B cell (primary cell): ENCODE measurements around the gene HSPBP1. TPM values are rescaled to one million over a fixed set of nuclear protein-coding genes. Genes with fewer than 3 reads are reported as not detected.

Experiments
- ATAC-seq: fragments of 200-7000 bp; cut with Tn5 transposase; one replicate; pipeline ENCODE4 v1.10.0; 2021; ENCODE audit warnings: low read depth, mild to moderate bottlenecking, moderate number of reproducible peaks, moderate library complexity
- CTCF ChIA-PET: fragments of 350-600 bp; sonication (Branson Sonifier 250); formaldehyde crosslinking; loops from one replicate; lab custom pipeline; 2021; ENCODE audit warnings: antibody characterized with exemption, inconsistent platforms; lab: Charles Lee
- POLR2A ChIA-PET: fragments of 350-600 bp; sonication (Branson Sonifier 250); formaldehyde crosslinking; loops from one replicate; lab custom pipeline; 2021; ENCODE audit warnings: antibody characterized with exemption; lab: Charles Lee
- DNase-seq: peaks from one replicate; pipeline ENCODE4 v3.0.0; 2013
- H2AFZ ChIP-seq: 2 replicates; pipeline ENCODE4 v1.6.1; 2012; ENCODE audit warnings: mild to moderate bottlenecking, low read depth, low read length; ENCODE audit not compliant: insufficient read depth, poor library complexity, severe bottlenecking
- H3K27ac ChIP-seq, 2 donors: 1 replicate in 1 of 2; 2 replicates in 1 of 2; pipeline ENCODE4 v1.5.1; 2012 to 2013; ENCODE audit warnings: low read length in 2 of 2, mild to moderate bottlenecking in 2 of 2, moderate library complexity in 1 of 2
- H3K27me3 ChIP-seq, 4 experiments: fragments of 200-600 bp in 1 of 4; sonication (generic) in 1 of 4; replicated peaks in 1 of 4; 1 replicate in 2 of 4; 2 replicates in 2 of 4; pipeline versions ENCODE4 v1.6.1 to v1.7.0; 2013 to 2016; ENCODE audit warnings: low read length in 3 of 4, mild to moderate bottlenecking in 2 of 4, mixed read lengths in 1 of 4, moderate library complexity in 1 of 4; ENCODE audit not compliant: insufficient read depth in 4 of 4, control insufficient read depth in 3 of 4; ENCODE audit errors: control extremely low read depth in 1 of 4
- H3K36me3 ChIP-seq, 2 experiments: replicated peaks in 1 of 2; 1 replicate in 1 of 2; 2 replicates in 1 of 2; pipeline versions ENCODE4 v1.6.1 to v1.7.1; 2013; ENCODE audit warnings: low read length in 1 of 2; ENCODE audit not compliant: insufficient read depth in 2 of 2, control insufficient read depth in 1 of 2; ENCODE audit errors: control extremely low read depth in 1 of 2, extremely low read depth in 1 of 2
- H3K4me1 ChIP-seq, 2 donors: fragments of 200-600 bp in 1 of 2; sonication (generic) in 1 of 2; 1 replicate in 1 of 2; 2 replicates in 1 of 2; pipeline versions ENCODE4 v1.5.1 to v1.6.1; 2013 to 2017; ENCODE audit warnings: low read length in 2 of 2; ENCODE audit not compliant: control insufficient read depth in 2 of 2, insufficient read depth in 2 of 2
- H3K4me2 ChIP-seq: replicated peaks from 2 replicates; pipeline ENCODE3; 2012; ENCODE audit warnings: mild to moderate bottlenecking, low read depth, low read length; ENCODE audit not compliant: poor library complexity, severe bottlenecking
- H3K4me3 ChIP-seq, 5 experiments: fragments of 200-600 bp in 1 of 5; sonication (generic) in 1 of 5; 1 replicate in 3 of 5; 2 replicates in 2 of 5; pipeline versions ENCODE4 v1.5.1 to v1.7.0; 2011 to 2016; ENCODE audit warnings: low read length in 4 of 5, mild to moderate bottlenecking in 4 of 5, low read depth in 2 of 5, control low read depth in 1 of 5, moderate library complexity in 1 of 5; ENCODE audit not compliant: insufficient read depth in 1 of 5; ENCODE audit errors: control extremely low read depth in 1 of 5, extremely low read depth in 1 of 5
- H3K79me2 ChIP-seq: fragments of 200-600 bp; sonication (generic); one replicate; pipeline ENCODE4 v1.6.0; 2016; ENCODE audit warnings: low read length; ENCODE audit not compliant: control insufficient read depth, insufficient read depth
- H3K9ac ChIP-seq: fragments of 200-600 bp; sonication (generic); 2 replicates; pipeline ENCODE4 v1.6.1; 2017; ENCODE audit warnings: mild to moderate bottlenecking, low read length, moderate library complexity
- H3K9me3 ChIP-seq, 3 donors: one replicate each; pipeline versions ENCODE4 v1.6.1 to v1.7.1; 2013; ENCODE audit warnings: low read length in 2 of 3; ENCODE audit not compliant: control insufficient read depth in 2 of 3, insufficient read depth in 1 of 3; ENCODE audit errors: control extremely low read depth in 1 of 3
- H4K20me1 ChIP-seq: 2 replicates; pipeline ENCODE4 v1.6.0; 2012; ENCODE audit warnings: mild to moderate bottlenecking, low read length; ENCODE audit not compliant: insufficient read depth, control insufficient read depth, poor library complexity, severe bottlenecking
- H3K27ac Mint-ChIP-seq: one replicate; pipeline ENCODE4 v1.8.0; 2021; ENCODE audit warnings: mixed read lengths
- H3K27me3 Mint-ChIP-seq: one replicate; pipeline ENCODE4 v1.8.0; 2021; ENCODE audit warnings: mixed read lengths
- H3K4me1 Mint-ChIP-seq: one replicate; pipeline ENCODE4 v1.8.0; 2021; ENCODE audit warnings: mixed read lengths
- H3K4me3 Mint-ChIP-seq: one replicate; pipeline ENCODE4 v1.8.0; 2021; ENCODE audit warnings: mixed read lengths
- H3K9me3 Mint-ChIP-seq: one replicate; pipeline ENCODE4 v1.8.0; 2022; ENCODE audit warnings: mixed read lengths; ENCODE audit not compliant: insufficient read depth
- EZH2 ChIP-seq: IDR thresholded peaks from 2 replicates; pipeline ENCODE4 v1.6.1; 2012; ENCODE audit warnings: borderline replicate concordance, low read depth, mild to moderate bottlenecking, moderate library complexity, low read length; ENCODE audit not compliant: insufficient read depth, poor library complexity, severe bottlenecking
- WGBS: methylation state at CpG from one replicate; pipeline ENCODE4 v1.1.5; 2013; ENCODE audit warnings: missing lambda C conversion rate; ENCODE audit not compliant: insufficient coverage; 5-methylcytosine and 5-hydroxymethylcytosine counted together
- intact Hi-C: fragments of 100-400 bp; cut with micrococcal nuclease; formaldehyde crosslinking; loops from one replicate; pipeline ENCODE4 v1.10.0; 2022
- polyA plus RNA-seq: library from polyadenylated mRNA; depleted of rRNA; stranded (reverse); fragments of >200 nt; gene quantifications from 2 replicates; pipeline ENCODE4 v1.2.3, GENCODE V29; 2012
- total RNA-seq, 2 donors: library from RNA; stranded (reverse); fragments of 120-200 nt in 1 of 2; gene quantifications; 1 replicate in 1 of 2; 2 replicates in 1 of 2; pipeline versions ENCODE4 v1.2.3 to v1.2.4, GENCODE V29; 2013 to 2022
- TF ChIP-seq, protein P1 (sequence below): fragments of 200-600 bp; IDR thresholded peaks from one replicate; pipeline ENCODE4 v1.8.0; 2022; ENCODE audit warnings: antibody characterized with exemption, mild to moderate bottlenecking

The HSPBP1 gene
- total and polyA plus RNA-seq, 2 donors (not counting 1 experiment from before 2014, with no cell fraction given) = 15.6 to 19.0 TPM

DNA sequence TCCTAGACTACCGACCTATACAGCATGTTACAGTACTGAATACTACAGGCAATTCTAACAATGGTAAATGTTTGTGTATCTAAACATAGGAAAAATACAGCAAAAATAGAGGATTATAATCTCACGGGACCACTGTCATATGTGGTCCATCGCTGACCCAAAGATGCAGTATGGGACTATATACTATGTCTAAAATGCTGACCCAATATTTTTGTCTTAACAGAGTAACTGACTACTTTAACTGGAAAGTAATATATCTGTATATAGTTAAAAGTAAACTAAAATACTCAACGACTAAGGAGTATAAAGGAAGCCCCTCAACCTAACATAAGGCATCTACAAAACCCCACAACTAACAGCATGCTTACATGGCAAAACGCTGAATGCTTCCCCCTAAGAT is 46.9 kb downstream of the HSPBP1 start:
- intact Hi-C loops = no loop called here
- no peak for ATAC-seq
- Histone ChIP-seq H3K9me3 (no peaks in the 10 kb centered on the region), H3K27ac (no peak overlapping the region), H3K4me1 (no peaks in the 10 kb centered on the region), H3K27me3 (no peaks in the 10 kb centered on the region), H3K4me2 (no peak overlapping the region), H2AFZ (no peak overlapping the region), H3K36me3 (peaks cover 0 to 82% of the 10 kb centered on the region in 2 experiments), H3K4me3 (no peak overlapping the region), H4K20me1 (peaks cover 80% of the 10 kb centered on the region), H3K9ac (no peak overlapping the region), H3K79me2 (peaks cover 24% of the 10 kb centered on the region)
- Mint-ChIP-seq H3K27ac (no peak overlapping the region), H3K27me3 (no peaks in the 10 kb centered on the region), H3K4me3 (no peak overlapping the region), H3K9me3 (no peaks in the 10 kb centered on the region), H3K4me1 (no peaks in the 10 kb centered on the region)
- TF ChIP-seq, protein P1, sequence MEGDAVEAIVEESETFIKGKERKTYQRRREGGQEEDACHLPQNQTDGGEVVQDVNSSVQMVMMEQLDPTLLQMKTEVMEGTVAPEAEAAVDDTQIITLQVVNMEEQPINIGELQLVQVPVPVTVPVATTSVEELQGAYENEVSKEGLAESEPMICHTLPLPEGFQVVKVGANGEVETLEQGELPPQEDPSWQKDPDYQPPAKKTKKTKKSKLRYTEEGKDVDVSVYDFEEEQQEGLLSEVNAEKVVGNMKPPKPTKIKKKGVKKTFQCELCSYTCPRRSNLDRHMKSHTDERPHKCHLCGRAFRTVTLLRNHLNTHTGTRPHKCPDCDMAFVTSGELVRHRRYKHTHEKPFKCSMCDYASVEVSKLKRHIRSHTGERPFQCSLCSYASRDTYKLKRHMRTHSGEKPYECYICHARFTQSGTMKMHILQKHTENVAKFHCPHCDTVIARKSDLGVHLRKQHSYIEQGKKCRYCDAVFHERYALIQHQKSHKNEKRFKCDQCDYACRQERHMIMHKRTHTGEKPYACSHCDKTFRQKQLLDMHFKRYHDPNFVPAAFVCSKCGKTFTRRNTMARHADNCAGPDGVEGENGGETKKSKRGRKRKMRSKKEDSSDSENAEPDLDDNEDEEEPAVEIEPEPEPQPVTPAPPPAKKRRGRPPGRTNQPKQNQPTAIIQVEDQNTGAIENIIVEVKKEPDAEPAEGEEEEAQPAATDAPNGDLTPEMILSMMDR = no peak
- no peak for TF ChIP-seq EZH2
- DNase-seq = no peak
- WGBS = 83% methylated on average over 1 of the region's 5 CpGs
- ChIA-PET CTCF (interaction anchor here (1.2 to 1.3 kb wide), 2 partner anchors 13 to 21 kb away, joined by 3 read pairs; no protein-coding TSS in a partner anchor), POLR2A (no interaction called here)

DNA sequence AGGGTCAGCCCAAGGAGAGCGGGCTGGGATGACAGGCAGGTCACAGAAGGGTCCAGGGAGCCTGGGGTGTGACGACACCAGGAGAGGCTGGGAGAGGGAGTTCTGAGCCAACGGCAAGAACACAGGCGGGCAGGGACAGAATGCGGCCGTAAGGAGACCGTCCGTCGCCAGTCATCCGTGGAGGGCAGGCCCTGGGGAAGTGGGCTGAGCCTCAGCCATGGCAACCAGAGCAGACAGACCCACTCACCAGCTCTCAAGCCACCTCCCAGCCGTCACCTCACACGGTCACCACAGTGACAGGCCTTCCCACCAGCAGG is 47.7 kb downstream of the HSPBP1 start:
- no peak overlapping the region for H3K4me3 Mint-ChIP-seq
- Histone ChIP-seq H3K27ac (no peak overlapping the region), H3K79me2 (peaks cover 17% of the 10 kb centered on the region), H3K9me3 (no peaks in the 10 kb centered on the region), H3K9ac (no peak overlapping the region), H3K4me3 (no peak overlapping the region), H3K4me2 (no peak overlapping the region), H2AFZ (no peak overlapping the region), H3K4me1 (no peaks in the 10 kb centered on the region), H3K27me3 (no peaks in the 10 kb centered on the region), H3K36me3 (peaks cover 0 to 77% of the 10 kb centered on the region in 2 experiments), H4K20me1 (peaks cover 80% of the 10 kb centered on the region)
- intact Hi-C loops = no loop called here
- ChIA-PET POLR2A (no interaction called here), CTCF (no interaction called here)
- DNase-seq (no peak), ATAC-seq (no peak)
- no peaks in the 10 kb centered on the region for H3K9me3 Mint-ChIP-seq
- H3K4me1 Mint-ChIP-seq = no peaks in the 10 kb centered on the region
- no peak overlapping the region for H3K27ac Mint-ChIP-seq
- WGBS = 100% methylated on average over 6 of the region's 12 CpGs
- no peaks in the 10 kb centered on the region for H3K27me3 Mint-ChIP-seq
- TF ChIP-seq, protein P1 = no peak
- no peak for TF ChIP-seq EZH2
